ENCODE measurements around the gene TBX4.

- TF ChIP-seq, protein P1, sequence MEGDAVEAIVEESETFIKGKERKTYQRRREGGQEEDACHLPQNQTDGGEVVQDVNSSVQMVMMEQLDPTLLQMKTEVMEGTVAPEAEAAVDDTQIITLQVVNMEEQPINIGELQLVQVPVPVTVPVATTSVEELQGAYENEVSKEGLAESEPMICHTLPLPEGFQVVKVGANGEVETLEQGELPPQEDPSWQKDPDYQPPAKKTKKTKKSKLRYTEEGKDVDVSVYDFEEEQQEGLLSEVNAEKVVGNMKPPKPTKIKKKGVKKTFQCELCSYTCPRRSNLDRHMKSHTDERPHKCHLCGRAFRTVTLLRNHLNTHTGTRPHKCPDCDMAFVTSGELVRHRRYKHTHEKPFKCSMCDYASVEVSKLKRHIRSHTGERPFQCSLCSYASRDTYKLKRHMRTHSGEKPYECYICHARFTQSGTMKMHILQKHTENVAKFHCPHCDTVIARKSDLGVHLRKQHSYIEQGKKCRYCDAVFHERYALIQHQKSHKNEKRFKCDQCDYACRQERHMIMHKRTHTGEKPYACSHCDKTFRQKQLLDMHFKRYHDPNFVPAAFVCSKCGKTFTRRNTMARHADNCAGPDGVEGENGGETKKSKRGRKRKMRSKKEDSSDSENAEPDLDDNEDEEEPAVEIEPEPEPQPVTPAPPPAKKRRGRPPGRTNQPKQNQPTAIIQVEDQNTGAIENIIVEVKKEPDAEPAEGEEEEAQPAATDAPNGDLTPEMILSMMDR (IDR thresholded peaks at IDR 0.05) = no peak
- TF ChIP-seq POLR2A (IDR thresholded peaks at IDR 0.05) (no peak), EP300 (IDR thresholded peaks at IDR 0.05) (no peak)
Measured at GRCh38 chr17:61522088-61522487, 69.9 kb downstream of the TBX4 start.
